ENCODE data around the gene CYP4F12.

Gene CYP4F12

DNA sequence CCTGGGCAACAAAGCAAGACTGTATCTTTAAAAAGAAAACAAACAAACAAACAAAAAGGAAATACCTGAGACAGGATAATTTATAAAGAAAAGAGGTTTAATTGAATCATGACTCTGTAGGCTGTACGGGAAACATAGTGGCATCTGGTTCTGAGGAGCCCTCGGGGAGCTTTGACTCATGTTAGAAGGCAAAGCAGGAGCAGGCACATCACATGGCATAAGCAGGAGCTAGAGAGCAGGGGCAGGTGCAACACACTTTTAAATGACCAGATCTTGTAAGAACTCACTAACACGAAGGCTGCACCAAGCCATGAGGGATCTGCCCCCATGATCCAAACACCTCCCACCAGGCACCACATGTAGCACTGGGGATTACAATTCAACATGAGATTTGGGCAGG is 41.8 kb downstream of the CYP4F12 start:
- DNase-seq (ENCODE audit: low read depth in 3 of 3), result no peak

DNA sequence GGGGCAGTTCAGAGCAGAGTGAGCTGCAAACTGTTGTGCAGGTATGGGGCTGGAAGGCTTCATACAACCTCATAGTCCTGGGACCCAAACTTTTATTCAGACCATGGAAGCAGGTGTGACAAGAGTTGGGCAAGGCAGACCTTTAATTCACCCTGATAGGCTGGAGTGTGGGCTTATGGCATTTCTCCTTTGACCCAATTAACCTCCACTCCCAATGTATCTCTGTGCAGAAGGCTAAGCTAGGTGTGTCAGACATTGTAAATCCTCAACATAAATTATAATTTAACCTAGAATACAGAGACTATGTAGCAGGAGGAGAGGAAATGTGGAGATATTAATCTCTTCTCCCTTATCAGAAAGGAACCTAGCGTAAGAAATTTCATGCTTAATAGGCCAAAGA is 42.8 kb downstream of the CYP4F12 start:
- DNase-seq (ENCODE audit: low read depth in 3 of 3), result no peak

DNA sequence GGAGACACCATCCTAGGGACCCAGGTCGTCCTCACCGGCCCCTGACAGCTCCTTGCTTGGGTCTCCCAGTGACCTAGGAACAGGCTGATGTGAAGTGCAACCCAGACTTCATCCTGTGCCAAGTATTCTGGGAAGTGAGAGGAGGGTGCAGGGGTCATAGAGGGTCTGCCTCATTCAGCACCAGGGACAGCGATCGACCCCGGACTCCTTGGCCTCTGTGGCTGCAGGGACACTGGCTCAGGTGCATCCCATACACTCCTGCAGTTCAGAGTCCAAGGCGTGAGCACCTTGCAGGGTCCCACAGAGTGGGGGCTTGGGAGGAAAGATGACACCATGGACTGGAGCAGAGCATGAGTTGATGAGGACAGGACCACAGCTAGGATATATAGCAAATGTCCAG is 44.9 kb downstream of the CYP4F12 start:
- DNase-seq (ENCODE audit: low read depth in 3 of 3), result no peak

DNA sequence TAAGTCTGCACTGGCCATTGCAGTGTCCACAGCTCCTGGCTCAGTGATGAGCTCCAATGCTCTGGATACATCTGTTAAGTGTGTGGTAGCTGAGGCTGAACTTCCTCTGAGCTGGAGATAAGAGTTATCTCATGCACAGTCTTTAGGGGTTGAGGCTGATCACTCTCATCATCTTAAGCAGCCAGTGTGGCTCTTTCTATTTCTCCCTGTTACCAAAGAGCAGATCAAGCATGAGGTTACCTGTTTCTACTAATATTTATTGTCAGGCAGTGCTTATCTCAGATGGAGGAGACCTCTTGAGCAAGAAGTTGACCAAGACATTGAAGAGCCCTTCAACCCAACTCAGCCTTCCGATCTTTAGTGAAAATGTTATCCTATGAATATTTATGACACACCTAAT is 48.4 kb downstream of the CYP4F12 start:
- no peak for DNase-seq (ENCODE audit: low read depth in 3 of 3)

DNA sequence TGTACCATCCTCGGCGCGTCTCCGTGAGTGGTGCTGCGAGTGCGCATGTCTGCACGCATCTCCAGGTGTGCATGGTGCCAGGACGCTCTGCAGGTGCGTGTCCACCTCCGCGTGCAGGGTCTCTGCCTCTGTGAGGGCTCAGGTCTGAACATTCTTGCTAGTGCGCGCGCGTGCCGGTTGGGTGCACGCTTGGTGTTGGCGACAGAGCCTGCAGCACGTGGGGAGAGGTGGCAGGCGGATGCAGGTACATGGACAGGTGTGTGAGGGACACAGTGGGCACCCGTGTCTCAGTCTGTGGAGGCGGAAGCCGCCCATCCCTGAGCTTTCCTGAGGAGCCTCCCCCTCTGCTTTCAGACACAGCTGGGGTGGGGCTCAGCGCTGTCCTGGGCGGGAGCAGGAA is 50.1 kb downstream of the CYP4F12 start:
- no peak for DNase-seq (ENCODE audit: low read depth in 3 of 3)

DNA sequence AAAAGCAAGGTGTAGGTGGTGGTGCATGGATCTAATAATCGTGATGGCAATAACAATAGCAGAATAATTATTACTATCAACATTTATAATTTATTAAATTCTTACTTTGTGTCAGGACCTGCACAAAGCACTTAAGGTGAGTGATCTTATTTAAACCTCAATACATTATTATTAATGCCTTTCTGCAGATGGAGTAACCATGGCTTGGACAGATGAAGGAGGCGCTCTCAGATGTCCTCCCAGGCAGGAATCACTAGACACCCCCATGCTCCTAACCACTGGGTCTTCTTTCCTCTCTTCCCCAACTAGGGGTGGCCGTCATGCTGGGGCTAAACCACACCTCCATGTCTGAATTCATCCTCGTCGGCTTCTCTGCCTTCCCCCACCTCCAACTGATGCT is 54.8 kb downstream of the CYP4F12 start, which contains the start of gene OR10H2:
TSS of gene OR10H2 (plus strand) at position 301 of the 400 bp plus-strand sequence. CDS start at position 321, 20 bp downstream.
- DNase-seq (ENCODE audit: low read depth in 3 of 3), result no peak

DNA sequence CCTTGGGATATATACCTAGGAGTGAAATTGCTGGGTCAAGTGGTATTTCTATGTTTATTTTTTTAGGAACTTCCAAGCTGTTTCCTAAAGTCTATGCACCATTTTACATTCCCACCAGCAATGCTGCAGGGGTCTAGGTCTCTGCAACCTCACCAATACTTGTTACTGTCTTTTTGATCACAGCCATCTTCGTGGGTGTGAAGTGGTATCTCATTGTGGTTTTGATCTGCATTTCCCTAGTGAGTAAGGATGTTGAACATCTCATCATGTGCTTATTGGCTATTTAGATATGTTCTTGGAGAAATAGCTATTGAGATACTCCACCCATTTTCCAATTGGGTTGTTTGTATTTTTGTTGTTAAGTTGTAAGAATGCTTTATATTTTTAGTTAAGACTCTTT is 57.7 kb downstream of the CYP4F12 start:
- DNase-seq (ENCODE audit: low read depth in 3 of 3), result no peak

DNA sequence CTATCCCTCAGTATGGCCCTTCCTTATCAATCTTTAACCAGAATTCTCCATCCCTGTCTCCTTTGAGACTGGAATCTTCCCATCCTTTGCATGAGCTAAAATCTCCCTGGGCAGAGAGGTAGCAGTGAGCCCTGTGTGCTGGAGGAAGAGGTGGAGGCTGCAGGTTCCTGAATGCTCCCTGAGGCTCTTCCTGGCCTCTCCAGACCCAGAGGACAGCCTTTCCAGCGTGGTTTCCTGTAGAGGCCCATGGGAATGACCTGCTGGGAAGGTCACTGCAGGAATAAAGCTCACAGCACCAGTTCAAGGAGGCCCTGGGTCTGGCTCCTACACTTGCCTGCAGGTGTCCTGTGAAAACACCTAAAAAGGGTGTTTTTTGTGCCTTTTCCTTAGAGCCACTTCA is 59.5 kb downstream of the CYP4F12 start:
- no peak for DNase-seq (ENCODE audit: low read depth in 3 of 3)

DNA sequence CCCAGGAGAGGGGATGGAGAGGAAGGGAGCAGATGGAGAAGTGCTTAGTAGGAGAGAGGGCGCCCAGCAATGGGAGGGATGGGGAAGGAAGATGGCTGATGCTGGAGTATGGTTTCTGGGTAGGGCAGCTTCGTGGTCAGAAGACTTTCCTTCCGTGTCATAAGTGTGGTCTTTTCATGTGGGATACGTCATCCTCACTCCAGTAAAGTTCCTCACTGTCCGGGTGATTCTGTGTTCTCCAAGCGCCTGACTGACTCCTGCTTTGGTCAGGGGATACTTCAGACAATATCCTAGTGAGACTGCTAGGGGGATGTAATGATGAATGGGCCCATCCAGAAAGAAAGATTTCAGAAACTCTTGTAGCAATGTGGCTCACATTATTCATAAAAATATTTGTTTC is 61.0 kb downstream of the CYP4F12 start:
- DNase-seq (ENCODE audit: low read depth in 3 of 3), result no peak

DNA sequence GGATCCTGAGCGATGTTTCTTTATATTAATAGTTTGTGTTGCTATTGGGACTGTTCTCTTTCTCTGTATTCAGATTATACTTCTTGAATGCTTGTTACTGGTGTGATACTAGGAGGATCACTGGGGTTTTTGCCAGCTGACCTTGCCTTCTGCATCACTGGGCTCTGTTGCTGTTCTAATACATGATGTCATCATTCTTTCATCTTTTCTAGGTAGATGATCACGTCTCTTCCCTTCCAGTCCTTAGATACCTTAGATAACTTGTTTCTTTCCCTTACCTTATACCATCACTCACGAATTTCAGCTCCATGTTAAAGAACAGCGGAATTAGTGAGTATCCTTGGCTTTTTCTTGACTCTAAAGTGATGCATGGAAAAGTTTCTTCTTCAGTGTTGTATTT is 64.8 kb downstream of the CYP4F12 start, which contains the start of gene OR10H3:
TSS of gene OR10H3 (plus strand) at position 264 of the 400 bp plus-strand sequence. CDS start 3,408 bp downstream, outside the sequence.
- no peak for DNase-seq (ENCODE audit: low read depth in 3 of 3)

DNA sequence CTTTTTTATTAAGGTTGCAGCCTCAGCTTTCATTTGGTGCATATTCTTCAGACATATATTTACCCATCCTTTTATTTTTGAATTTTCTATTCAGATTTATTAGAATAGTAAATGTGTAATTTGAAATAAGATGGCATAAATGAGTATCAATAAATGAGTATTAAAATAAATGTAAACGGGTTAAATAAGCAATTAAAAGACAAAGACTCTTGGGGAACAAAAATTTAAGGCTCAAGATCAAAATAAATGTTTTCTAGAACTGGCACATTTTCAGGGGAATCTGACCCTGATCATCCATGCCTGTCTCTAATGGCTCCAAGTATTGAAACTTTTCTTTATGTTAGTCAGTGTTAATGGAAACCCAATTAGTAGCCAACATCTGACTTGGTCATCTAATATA is 67.9 kb downstream of the CYP4F12 start:
- DNase-seq (ENCODE audit: low read depth in 3 of 3), result no peak

Data from stimulated activated CD4-positive, alpha-beta T cell treated with anti-CD3 and anti-CD28 coated beads, TNF-alpha, amount 100 ng/mL, for 24 hours (primary cell).